Activated naive CD8-positive, alpha-beta T cell (primary cell): ENCODE results near the gene DKK2.

Source experiments
- H3K27ac Mint-ChIP-seq: one replicate; pipeline ENCODE4 v1.8.0; 2021; ENCODE audit warnings: mixed read lengths
- H3K27me3 Mint-ChIP-seq: one replicate; pipeline ENCODE4 v1.8.0; 2021; ENCODE audit warnings: mixed read lengths
- H3K36me3 Mint-ChIP-seq: one replicate; pipeline ENCODE4 v1.8.0; 2021; ENCODE audit warnings: mixed read lengths
- H3K4me1 Mint-ChIP-seq: one replicate; pipeline ENCODE4 v1.8.0; 2021; ENCODE audit warnings: low read depth, mixed read lengths
- H3K4me3 Mint-ChIP-seq: one replicate; pipeline ENCODE4 v1.8.0; 2021; ENCODE audit warnings: mild to moderate bottlenecking, mixed read lengths
- H3K9me3 Mint-ChIP-seq: one replicate; pipeline ENCODE4 v1.8.0; 2021; ENCODE audit warnings: low read depth, mixed read lengths

The DKK2 gene, protein sequence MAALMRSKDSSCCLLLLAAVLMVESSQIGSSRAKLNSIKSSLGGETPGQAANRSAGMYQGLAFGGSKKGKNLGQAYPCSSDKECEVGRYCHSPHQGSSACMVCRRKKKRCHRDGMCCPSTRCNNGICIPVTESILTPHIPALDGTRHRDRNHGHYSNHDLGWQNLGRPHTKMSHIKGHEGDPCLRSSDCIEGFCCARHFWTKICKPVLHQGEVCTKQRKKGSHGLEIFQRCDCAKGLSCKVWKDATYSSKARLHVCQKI

DNA sequence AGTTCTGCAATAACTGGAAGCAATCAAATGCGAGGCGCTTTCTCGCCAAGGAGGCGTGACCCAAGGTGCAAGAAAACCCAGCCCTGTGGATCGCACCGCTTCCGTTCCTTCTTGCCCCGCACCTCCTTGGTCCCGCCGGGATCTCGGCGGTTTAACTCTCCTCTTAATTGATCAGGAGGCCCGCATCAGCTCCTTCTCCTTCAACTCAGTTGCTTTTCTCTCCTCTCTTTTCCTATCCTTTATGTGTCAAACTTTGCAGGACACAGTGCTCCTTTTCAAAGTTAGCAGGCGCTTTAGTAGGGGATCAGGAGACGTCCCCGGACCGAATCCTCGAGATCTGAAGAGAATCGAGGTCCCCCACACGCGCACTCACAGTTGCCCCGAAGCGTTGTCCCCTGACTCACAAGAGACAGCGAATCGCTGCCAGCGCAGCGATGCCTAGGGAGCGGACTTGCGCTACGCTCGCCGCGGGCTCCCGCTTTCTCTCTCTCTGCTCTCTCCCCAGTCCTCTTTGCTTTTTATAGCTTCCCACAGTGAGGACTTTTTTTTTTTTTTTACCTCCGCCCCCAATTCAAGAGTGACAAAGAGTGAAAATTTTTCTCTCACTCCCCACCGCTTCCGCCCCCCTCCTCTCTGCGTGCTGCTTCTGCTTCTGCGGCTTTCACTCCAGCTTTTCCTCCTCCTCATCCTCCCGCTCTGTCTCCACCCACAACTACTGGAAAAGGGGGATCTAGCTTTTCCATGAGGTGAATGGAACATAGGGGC lies at the start of gene DKK2:
TSS of gene DKK2 (minus strand) at position 495 of the 765 bp plus-strand sequence. CDS start 722 bp downstream, outside the sequence.
- no peak within 1 kb of the TSS for H3K27ac Mint-ChIP-seq
- H3K27me3 Mint-ChIP-seq: peaks cover 36% of the 10 kb centered on the region
- no peaks in the 10 kb centered on the region for H3K36me3 Mint-ChIP-seq
- H3K4me3 Mint-ChIP-seq: peak within 1 kb of the TSS; percentile 74
- peaks cover 20% of the 10 kb centered on the region for H3K4me1 Mint-ChIP-seq
- no peaks in the 10 kb centered on the region for H3K9me3 Mint-ChIP-seq

DNA sequence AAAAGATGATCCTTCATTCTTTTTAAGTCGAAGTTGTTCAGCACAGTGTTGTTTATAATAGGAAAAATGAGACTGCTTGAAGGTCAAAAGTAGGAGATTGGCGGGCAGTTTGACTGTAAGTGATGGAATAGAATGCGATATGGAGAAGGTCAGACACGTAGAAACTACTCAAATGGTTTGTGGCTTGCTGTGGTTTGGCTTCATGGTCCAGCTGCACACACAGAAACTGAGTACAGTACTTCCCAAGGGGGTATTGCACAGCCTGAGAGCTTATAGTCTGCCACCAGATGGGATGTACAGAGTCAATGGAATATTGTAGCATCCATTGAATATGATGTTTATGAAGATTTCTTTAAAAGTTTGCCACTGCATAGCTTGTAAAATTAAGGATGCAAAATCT lies 41.1 kb upstream of the DKK2 start:
- Mint-ChIP-seq H3K36me3 (no peaks in the 10 kb centered on the region), H3K4me3 (no peak overlapping the region), H3K9me3 (peaks cover 19% of the 10 kb centered on the region), H3K27me3 (no peaks in the 10 kb centered on the region), H3K27ac (no peak overlapping the region), H3K4me1 (no peaks in the 10 kb centered on the region)

DNA sequence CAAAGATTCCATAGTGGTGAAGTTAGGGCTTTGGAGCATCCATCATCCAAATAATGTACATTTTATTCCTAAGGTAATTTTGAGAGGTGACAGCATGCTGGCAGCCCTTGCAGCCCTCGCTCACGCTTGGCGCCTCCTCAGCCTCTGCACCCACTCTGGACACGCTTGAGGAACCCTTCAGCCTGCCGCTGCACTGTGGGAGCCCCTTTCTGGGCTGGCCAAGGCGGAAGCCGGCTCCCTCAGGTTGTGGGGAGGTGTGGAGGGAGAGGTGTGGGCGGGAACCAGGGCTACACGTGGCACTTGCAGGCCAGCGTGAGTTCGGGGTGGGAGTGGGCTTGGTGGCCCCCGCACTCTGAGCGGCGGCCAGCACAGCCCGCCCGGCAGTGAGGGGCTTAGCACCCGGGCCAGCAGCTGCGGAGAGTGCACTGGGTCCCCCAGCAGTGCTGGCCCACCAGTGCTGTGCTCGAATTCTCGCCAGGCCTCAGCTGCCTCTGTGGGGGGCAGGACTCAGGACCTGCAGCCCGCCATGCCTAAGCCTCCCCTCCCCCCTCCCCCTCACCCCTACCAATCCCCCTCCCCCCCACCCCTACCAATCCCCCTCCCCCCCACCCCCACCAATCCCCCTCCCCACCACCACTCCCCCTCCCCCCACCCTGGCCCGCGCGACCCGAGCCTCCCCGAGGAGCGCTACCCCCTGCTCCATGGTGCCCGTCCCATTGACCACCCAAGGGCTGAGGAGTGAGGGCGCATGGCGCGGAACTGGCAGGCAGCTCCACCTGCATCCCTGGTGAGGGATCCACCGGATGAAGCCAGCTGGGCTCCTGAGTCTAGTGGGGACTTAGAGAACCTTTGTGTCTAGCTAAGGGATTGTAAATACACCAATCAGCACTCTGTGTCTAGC lies 37.0 kb upstream of the DKK2 start:
- Mint-ChIP-seq H3K4me3 (no peak overlapping the region), H3K27me3 (peaks cover 3% of the 10 kb centered on the region), H3K4me1 (no peaks in the 10 kb centered on the region), H3K9me3 (peaks cover 7% of the 10 kb centered on the region), H3K36me3 (no peaks in the 10 kb centered on the region), H3K27ac (no peak overlapping the region)

DNA sequence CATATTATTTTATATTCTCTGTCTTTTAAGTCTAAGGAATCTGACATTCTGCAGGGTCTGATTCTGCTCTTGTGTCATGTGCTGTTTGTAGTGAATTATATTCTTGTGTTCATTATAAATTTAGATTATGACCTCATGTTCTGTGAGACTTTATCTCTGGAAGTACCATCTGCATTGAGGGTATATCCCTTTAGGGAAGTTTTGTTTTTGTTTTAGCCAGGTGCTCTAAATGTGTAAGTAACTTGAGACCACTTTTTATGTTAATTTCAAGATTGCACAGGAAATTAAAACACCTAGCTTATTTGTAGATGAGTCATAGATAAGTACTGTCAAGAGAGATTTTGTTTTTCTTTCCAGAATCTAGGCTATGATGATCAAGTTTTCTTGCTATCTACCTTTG lies 35.0 kb upstream of the DKK2 start:
- Mint-ChIP-seq H3K36me3 (no peaks in the 10 kb centered on the region), H3K27me3 (peaks cover 3% of the 10 kb centered on the region), H3K27ac (no peak overlapping the region), H3K9me3 (peaks cover 7% of the 10 kb centered on the region), H3K4me1 (no peaks in the 10 kb centered on the region), H3K4me3 (no peak overlapping the region)

DNA sequence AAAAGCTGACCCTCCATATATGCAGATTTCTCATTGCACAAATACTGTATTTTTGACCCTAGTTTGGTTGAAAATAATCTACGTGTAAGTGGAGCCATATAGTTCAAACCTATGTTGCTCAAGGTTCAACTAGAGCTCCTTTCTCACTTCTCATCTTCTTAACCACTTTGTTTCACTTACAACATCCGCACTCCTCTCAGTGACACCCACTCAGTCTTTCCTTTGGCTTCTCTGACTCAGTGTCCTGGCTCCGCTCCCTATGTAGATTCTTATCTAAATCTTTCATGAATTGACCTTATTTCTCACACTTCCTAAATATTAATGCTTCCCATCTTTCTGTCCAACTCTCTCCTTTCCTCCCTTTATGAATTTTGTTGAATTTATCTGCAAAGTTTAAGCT lies 32.9 kb upstream of the DKK2 start:
- Mint-ChIP-seq H3K4me3 (no peak overlapping the region), H3K27ac (no peak overlapping the region), H3K36me3 (no peaks in the 10 kb centered on the region), H3K27me3 (peaks cover 3% of the 10 kb centered on the region), H3K9me3 (no peaks in the 10 kb centered on the region), H3K4me1 (no peaks in the 10 kb centered on the region)

DNA sequence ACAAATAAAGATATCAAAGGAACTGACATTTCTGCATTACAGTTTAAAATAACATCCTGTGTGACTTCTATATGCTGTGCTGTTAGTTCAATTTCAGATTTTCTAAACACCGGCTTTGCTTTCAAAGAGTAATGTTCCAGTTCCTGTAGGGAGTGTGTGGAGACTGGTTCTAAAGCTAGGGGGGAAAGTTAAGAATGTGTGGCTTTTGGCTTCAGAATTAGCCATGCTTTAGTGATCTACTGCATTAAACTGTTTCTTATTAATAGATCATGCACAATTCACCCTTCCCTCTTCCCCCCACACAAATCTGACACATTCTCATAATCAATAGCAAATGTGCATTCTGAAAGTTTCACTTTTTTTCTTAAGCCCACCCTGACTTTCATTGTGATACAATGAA lies 32.0 kb upstream of the DKK2 start:
- H3K4me1 Mint-ChIP-seq: no peaks in the 10 kb centered on the region
- no peak overlapping the region for H3K27ac Mint-ChIP-seq
- H3K36me3 Mint-ChIP-seq: no peaks in the 10 kb centered on the region
- no peak overlapping the region for H3K4me3 Mint-ChIP-seq
- H3K9me3 Mint-ChIP-seq: no peaks in the 10 kb centered on the region
- peaks cover 3% of the 10 kb centered on the region for H3K27me3 Mint-ChIP-seq

DNA sequence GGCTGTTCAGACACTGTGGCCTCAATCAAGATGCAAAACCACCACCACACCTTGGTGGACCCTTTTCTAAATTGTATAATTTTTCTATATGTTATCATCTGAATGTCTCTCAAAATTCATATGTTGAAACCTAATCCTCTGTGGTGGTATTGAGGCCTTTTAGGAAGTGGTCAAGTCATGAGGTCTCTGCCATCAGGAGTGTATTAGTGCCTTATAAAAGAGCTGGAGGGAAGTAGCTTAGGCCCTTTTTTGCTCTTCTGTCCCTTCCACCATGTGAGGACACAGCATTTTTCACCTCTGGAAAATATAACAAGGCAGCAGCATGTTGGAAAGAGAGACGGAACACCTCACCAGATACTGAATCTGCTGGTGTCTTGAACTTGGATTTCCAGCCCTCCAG lies 30.5 kb upstream of the DKK2 start:
- Mint-ChIP-seq H3K9me3 (no peaks in the 10 kb centered on the region), H3K27ac (no peak overlapping the region), H3K27me3 (peaks cover 3% of the 10 kb centered on the region), H3K36me3 (no peaks in the 10 kb centered on the region), H3K4me3 (no peak overlapping the region), H3K4me1 (no peaks in the 10 kb centered on the region)

DNA sequence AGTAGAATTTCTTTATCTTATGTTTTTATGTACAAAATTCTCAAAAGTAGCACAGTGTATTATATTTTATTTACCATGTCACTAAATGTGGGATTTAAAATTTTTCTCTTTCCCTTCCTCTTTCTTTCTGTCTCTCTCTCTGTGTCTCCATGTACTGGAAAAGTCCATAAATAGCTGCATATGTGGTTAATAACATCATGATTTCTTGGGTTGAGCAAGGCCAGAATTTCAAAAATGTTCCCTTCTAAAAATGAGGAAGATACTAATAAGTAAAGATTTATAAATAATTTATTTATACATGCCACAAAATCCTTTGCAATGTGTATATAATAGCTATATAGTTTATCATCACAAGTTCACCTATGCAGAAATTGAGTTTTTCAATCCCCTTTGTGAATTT lies 29.1 kb upstream of the DKK2 start:
- no peaks in the 10 kb centered on the region for H3K36me3 Mint-ChIP-seq
- no peak overlapping the region for H3K27ac Mint-ChIP-seq
- no peaks in the 10 kb centered on the region for H3K27me3 Mint-ChIP-seq
- H3K4me1 Mint-ChIP-seq: no peaks in the 10 kb centered on the region
- no peaks in the 10 kb centered on the region for H3K9me3 Mint-ChIP-seq
- no peak overlapping the region for H3K4me3 Mint-ChIP-seq

DNA sequence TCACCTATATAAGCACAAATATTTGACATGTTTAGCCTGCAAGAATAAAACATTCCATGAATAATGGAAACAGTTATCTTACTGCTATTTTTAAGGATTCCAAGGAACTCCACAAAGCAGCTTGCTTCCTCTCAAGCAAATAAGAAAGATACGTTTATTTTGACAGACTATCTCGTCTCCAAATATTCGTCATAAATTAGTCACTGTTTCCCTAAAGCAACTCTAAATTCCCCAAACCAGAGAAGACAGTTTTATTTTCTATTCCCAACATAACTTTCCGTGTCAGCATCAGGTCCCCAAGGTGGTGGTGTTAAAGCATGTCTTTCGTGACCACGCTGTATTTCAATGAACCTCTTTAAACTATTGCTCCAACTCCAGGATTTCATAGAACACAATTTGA lies 24.3 kb upstream of the DKK2 start:
- Mint-ChIP-seq H3K36me3 (no peaks in the 10 kb centered on the region), H3K9me3 (no peaks in the 10 kb centered on the region), H3K4me1 (no peaks in the 10 kb centered on the region), H3K27ac (no peak overlapping the region), H3K4me3 (no peak overlapping the region), H3K27me3 (no peaks in the 10 kb centered on the region)

DNA sequence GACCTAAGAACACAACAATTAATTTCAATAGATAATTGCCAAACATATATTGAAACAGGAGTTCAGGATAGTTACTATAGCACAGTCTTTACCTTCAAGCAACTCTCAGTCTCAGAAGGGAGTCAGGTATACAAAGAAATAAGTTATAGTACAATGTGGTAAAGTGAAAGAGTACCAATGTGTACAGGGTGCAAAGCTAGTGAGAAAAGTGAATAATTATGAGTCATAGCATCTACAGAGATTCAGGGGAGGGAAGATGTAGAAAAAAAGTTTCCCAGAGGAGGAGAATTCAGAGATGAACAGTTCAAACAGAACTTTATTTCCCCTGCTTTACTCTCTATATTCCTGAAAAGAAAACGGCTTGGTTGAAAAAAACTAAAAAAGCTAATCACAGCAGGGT lies 22.7 kb upstream of the DKK2 start:
- Mint-ChIP-seq H3K27ac (no peak overlapping the region), H3K4me3 (no peak overlapping the region), H3K36me3 (no peaks in the 10 kb centered on the region), H3K9me3 (no peaks in the 10 kb centered on the region), H3K27me3 (no peaks in the 10 kb centered on the region), H3K4me1 (no peaks in the 10 kb centered on the region)

DNA sequence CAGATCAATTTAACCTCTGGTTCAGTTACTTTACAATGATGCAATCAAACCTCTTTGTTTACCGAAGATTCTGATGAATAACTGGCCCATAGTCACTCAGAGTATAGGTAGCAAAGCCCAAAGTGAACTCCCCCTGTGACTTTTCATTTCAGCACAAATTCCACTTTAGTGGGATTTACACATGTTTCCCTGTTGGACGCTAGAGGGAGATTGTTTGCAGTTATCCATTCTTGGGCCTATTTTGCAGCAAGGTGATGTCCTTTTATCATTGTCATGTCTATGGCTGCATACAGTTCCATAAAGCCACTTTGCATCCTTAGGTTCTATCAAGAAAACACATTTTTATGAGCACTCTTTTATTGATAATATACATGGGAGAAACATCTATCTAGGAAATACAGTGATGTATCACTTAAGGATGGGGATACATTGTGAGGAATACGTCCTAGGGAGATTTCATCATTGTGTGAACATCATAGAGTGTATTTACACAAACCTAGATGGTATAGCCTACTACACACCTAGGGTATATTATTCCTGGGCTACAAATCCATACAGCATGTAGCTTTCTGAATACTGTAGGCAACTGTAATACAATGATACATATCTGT lies 14.5 kb upstream of the DKK2 start:
- Mint-ChIP-seq H3K36me3 (no peaks in the 10 kb centered on the region), H3K9me3 (peaks cover 12% of the 10 kb centered on the region), H3K27me3 (peaks cover 4% of the 10 kb centered on the region), H3K4me3 (no peak overlapping the region), H3K27ac (no peak overlapping the region), H3K4me1 (no peaks in the 10 kb centered on the region)

DNA sequence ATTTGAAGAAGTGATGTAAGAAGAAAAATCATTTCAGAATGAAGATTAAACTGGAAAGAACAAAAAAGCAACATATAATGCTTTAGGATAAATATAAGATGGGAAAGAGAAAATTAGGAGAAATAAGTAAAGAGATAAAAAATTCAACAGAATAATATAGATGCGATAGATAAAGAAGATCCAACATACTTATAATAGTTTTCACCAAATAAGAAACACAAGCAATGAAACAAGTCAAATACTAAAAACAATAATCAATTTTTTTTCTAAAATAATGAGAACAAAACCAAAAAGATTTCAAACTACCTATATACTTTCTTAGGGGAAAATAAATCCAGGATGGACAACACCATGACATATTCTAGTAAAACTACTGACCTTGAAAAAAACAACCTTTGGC lies 10.1 kb upstream of the DKK2 start:
- no peak overlapping the region for H3K4me3 Mint-ChIP-seq
- H3K9me3 Mint-ChIP-seq: peaks cover 12% of the 10 kb centered on the region
- H3K27me3 Mint-ChIP-seq: no peaks in the 10 kb centered on the region
- H3K36me3 Mint-ChIP-seq: no peaks in the 10 kb centered on the region
- H3K27ac Mint-ChIP-seq: no peak overlapping the region
- no peaks in the 10 kb centered on the region for H3K4me1 Mint-ChIP-seq

DNA sequence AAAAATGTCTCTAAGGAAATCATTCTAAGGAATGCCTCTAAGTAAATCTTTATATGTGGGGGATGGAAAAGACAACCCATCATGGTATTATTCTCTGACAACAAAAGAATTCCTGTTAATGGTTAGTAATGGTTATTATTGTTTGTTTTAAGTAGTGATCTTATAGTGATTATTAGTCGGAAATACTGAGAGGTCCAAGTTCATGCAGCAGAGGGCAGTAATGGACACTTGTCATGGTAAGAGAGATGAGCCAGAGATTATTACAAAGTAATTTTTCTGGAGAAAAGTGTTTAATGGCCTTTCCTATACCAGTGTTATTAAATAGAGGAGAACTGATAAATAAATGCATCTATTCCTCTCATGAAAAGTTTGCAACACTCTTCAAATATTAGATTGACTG lies 8.1 kb upstream of the DKK2 start:
- Mint-ChIP-seq H3K27me3 (peaks cover 2% of the 10 kb centered on the region), H3K27ac (no peak overlapping the region), H3K4me3 (no peak overlapping the region), H3K4me1 (no peaks in the 10 kb centered on the region), H3K36me3 (no peaks in the 10 kb centered on the region), H3K9me3 (peaks cover 12% of the 10 kb centered on the region)

DNA sequence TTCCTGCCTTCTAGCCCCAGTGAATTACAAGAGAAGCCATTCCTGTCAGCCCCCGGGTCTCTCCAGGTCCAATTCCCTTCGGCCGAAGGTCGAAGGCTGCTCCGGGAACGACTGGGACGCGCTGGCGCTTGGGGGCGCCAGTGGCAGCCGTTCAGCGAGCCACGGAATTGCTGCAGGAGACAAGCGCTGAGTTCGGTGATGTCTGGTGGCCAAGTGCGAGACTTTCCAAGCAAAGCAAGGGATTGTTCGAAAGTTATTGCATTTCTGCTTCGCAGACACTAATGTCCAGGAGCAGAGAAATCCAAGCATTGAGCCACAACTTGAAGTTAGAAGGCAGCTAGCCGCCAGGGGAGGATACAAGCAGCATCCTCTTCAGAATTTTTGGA lies 1.1 kb upstream of the DKK2 start:
- Mint-ChIP-seq H3K27ac (no peak overlapping the region), H3K36me3 (no peaks in the 10 kb centered on the region), H3K4me1 (peaks cover 20% of the 10 kb centered on the region), H3K4me3 (no peak overlapping the region), H3K27me3 (peaks cover 36% of the 10 kb centered on the region), H3K9me3 (no peaks in the 10 kb centered on the region)
